K562 (cell line): ENCODE measurements around the gene SLC1A4. TPM values are rescaled to one million over a fixed set of nuclear protein-coding genes. Genes with fewer than 3 reads are reported as not detected.

Source experiments
- ATAC-seq: fragments of 200-7000 bp; cut with Tn5 transposase; 3 replicates; pipeline ENCODE4 v1.9.1; 2020; ENCODE audit warnings: moderate library complexity
- BruUV-seq: library from RNA; stranded (reverse); fragments of 400-500 nt; replicated peaks from 2 replicates; lab custom pipeline; 2021; lab: Mats Ljungman, UMichigan
- CTCF ChIA-PET: fragments of 300-600 bp; formaldehyde crosslinking; extraction: SDS; loops from one replicate; lab custom pipeline; 2021; ENCODE audit warnings: low intra/inter-chr PET ratio; lab: Yijun Ruan, JAX
- POLR2A ChIA-PET: fragments of 300-600, 350-650 bp; sonication (Branson Sonifier 250); formaldehyde crosslinking; extraction: SDS; loops from one replicate; lab custom pipeline; 2021; ENCODE audit warnings: antibody characterized with exemption, inconsistent platforms; lab: Yijun Ruan, JAX
- DNase-seq, 4 experiments: peaks; one replicate each; pipeline versions ENCODE4 v3.0.0 to v3.0.0-alpha.2; 2011 to 2018; ENCODE audit warnings: low spot score in 3 of 4, mixed read lengths in 3 of 4; ENCODE audit errors: extremely low read depth in 1 of 4
- FAIRE-seq: peaks from 2 replicates; lab custom pipeline; 2011; peaks lifted over from hg19 to GRCh38; lab: Jason Lieb, UNC
- H2AFZ ChIP-seq: 2 replicates; pipeline ENCODE4 v1.6.0; 2011; ENCODE audit warnings: low read depth, low read length, control low read depth, inconsistent platforms
- H3K27ac ChIP-seq: fragments of 200-600 bp; 3 replicates; pipeline ENCODE4 v1.8.0; 2011; ENCODE audit warnings: low read depth, mild to moderate bottlenecking, control low read depth, inconsistent platforms, low read length, moderate library complexity, mixed read lengths; ENCODE audit errors: extremely low read depth
- H3K27me3 ChIP-seq, 2 experiments: fragments of 300-600 bp in 1 of 2; 2 replicates in 1 of 2; 3 replicates in 1 of 2; pipeline versions ENCODE4 v1.6.0 to v1.8.0; 2011; ENCODE audit warnings: inconsistent platforms in 2 of 2, low read length in 2 of 2, mild to moderate bottlenecking in 1 of 2, mixed read lengths in 1 of 2, moderate library complexity in 1 of 2; ENCODE audit not compliant: control insufficient read depth in 2 of 2, insufficient read depth in 2 of 2
- H3K36me3 ChIP-seq: fragments of 300-600 bp; 3 replicates; pipeline ENCODE4 v1.8.0; 2011; ENCODE audit warnings: mild to moderate bottlenecking, low read length, inconsistent platforms; ENCODE audit not compliant: control insufficient read depth, insufficient read depth
- H3K4me1 ChIP-seq, 2 experiments: fragments of 200-600 bp in 1 of 2; replicated peaks in 1 of 2; 2 replicates in 1 of 2; 3 replicates in 1 of 2; pipeline versions ENCODE4 v1.5.1 to v1.8.0; 2011; ENCODE audit warnings: inconsistent platforms in 2 of 2, low read length in 2 of 2, mild to moderate bottlenecking in 1 of 2, mixed read lengths in 1 of 2, moderate library complexity in 1 of 2; ENCODE audit not compliant: control insufficient read depth in 2 of 2, insufficient read depth in 2 of 2
- H3K4me2 ChIP-seq: 2 replicates; pipeline ENCODE4 v1.6.1; 2011; ENCODE audit warnings: low read length, control low read depth, inconsistent platforms, mixed read lengths; ENCODE audit not compliant: insufficient read depth
- H3K4me3 ChIP-seq: fragments of 200-600 bp; sonication (generic), shearing (Covaris generic); 2 replicates; pipeline ENCODE4 v1.5.1; 2016; ENCODE audit warnings: control low read depth, inconsistent platforms
- H3K79me2 ChIP-seq: fragments of 200-600 bp; 3 replicates; pipeline ENCODE4 v1.8.0; 2011; ENCODE audit warnings: low read length, inconsistent platforms; ENCODE audit not compliant: control insufficient read depth, insufficient read depth
- H3K9ac ChIP-seq, 2 experiments: 2 replicates each; pipeline versions ENCODE4 v1.6.0 to v1.6.1; 2011; ENCODE audit warnings: low read depth in 2 of 2, low read length in 2 of 2, control low read depth in 1 of 2, inconsistent platforms in 1 of 2, mild to moderate bottlenecking in 1 of 2, mixed read lengths in 1 of 2; ENCODE audit not compliant: insufficient read depth in 1 of 2
- H3K9me1 ChIP-seq: one replicate; pipeline ENCODE4 v1.6.0; 2011; ENCODE audit warnings: inconsistent platforms, mild to moderate bottlenecking, low read length, moderate library complexity; ENCODE audit not compliant: control insufficient read depth, insufficient read depth
- H3K9me3 ChIP-seq: replicated peaks from 2 replicates; pipeline ENCODE4 v1.5.1; 2011; ENCODE audit warnings: low read depth, low read length, inconsistent platforms; ENCODE audit not compliant: control insufficient read depth, insufficient read depth
- H4K20me1 ChIP-seq: replicated peaks from 2 replicates; pipeline ENCODE4 v1.6.1; 2011; ENCODE audit warnings: low read length, inconsistent platforms, mixed read lengths; ENCODE audit not compliant: control insufficient read depth, insufficient read depth
- GABPA ChIP-seq: fragments of 200-800 bp; sonication (Bioruptor generic); conservative IDR thresholded peaks from 2 replicates; pipeline ENCODE4 v1.6.1; 2016; ENCODE audit warnings: low read depth, missing genetic modification characterization, missing compliant biosample characterization
- RCOR1 ChIP-seq, 2 experiments: IDR thresholded peaks; 2 replicates each; pipeline ENCODE4 v1.6.1; 2012; ENCODE audit warnings: low read depth in 2 of 2, low read length in 2 of 2, borderline replicate concordance in 1 of 2, improper control_type of control experiment in 1 of 2
- SPI1 ChIP-seq: IDR thresholded peaks from 2 replicates; pipeline ENCODE4 v1.6.1; 2011; ENCODE audit warnings: low read depth, low read length, control low read depth, borderline replicate concordance
- ZNF639 ChIP-seq, 2 experiments: fragments of 200-800 bp in 1 of 2; sonication (Bioruptor generic) in 1 of 2; sonication (generic) in 1 of 2; formaldehyde crosslinking in 1 of 2; IDR thresholded peaks in 1 of 2; conservative IDR thresholded peaks in 1 of 2; 2 replicates each; pipeline versions ENCODE4 v1.5.0 to v1.6.1; 2016 to 2020; ENCODE audit warnings: missing compliant biosample characterization in 1 of 2, missing genetic modification characterization in 1 of 2, missing genetic modification reagents in 1 of 2
- WGBS: fragments of 100-300 bp; shearing (Covaris generic); methylation state at CpG from one replicate; pipeline ENCODE4 v1.1.6; 2016; ENCODE audit warnings: low coverage, mixed read lengths; ENCODE audit not compliant: insufficient coverage; ENCODE audit errors: missing lambda C conversion rate; 5-methylcytosine and 5-hydroxymethylcytosine counted together
- in situ Hi-C: fragments of 300-500 bp; cut with MboI; formaldehyde crosslinking; loops from 4 replicates; pipeline ENCODE4 v1.15.0; 2018; ENCODE audit warnings: inconsistent platforms, mixed read lengths
- intact Hi-C: fragments of 100-400 bp; cut with micrococcal nuclease; formaldehyde crosslinking; loops from 2 replicates; pipeline ENCODE4 v1.14.2; 2022
- polyA plus RNA-seq, 8 experiments: library from polyadenylated mRNA; depleted of rRNA in 4 of 8; stranded (reverse) in 5 of 8; unstranded in 3 of 8; fragments of >200 nt; fragmentation: Nextera tagmentation in 2 of 8; fragmentation: Illumina TruSeq in 1 of 8; extraction: Ambion mirVana in 2 of 8; extraction: Trizol in 1 of 8; gene quantifications; 2 replicates each; pipeline versions ENCODE4 v1.2.1 to v1.2.3, GENCODE V29; 2011 to 2014; ENCODE audit warnings: inconsistent platforms in 1 of 8, missing spikeins in 1 of 8
- total RNA-seq, 7 experiments: library from RNA; depleted of rRNA in 6 of 7; stranded (reverse); fragments of >200 nt in 6 of 7; fragmentation: Illumina TruSeq in 2 of 7; extraction: Trizol in 2 of 7; gene quantifications; 2 replicates each; pipeline versions ENCODE4 v1.2.1 to v1.2.3, GENCODE V29; 2011 to 2021; ENCODE audit warnings: low replicate concordance in 1 of 7

Gene SLC1A4
- total and polyA plus RNA-seq, 9 of the 15 experiments (the other 6 are each of a cell fraction or from before 2014, with no cell fraction given), result 4.4 to 24.0 (median 10.9) TPM

GRCh38 chr2:65027616-65028244 is 38.5 kb downstream of the SLC1A4 start:
- no peak overlapping the region for H3K9ac ChIP-seq
- BruUV-seq, result no TSS peak

More at GRCh38 chr2:65027616-65028244, 38.5 kb downstream of the SLC1A4 start:
- Histone ChIP-seq H3K9me1 (peaks cover 2% of the 10 kb centered on the region), H3K9me3 (no peaks in the 10 kb centered on the region), H3K36me3 (no peaks in the 10 kb centered on the region; the same call in 2 of the 3 replicates), H3K4me1 (peaks cover 7 to 22% of the 10 kb centered on the region in 2 experiments; a peak in 4 of 5 replicates), H4K20me1 (no peaks in the 10 kb centered on the region), H3K4me2 (no peak overlapping the region), H2AFZ (no peak overlapping the region), H3K27ac (no peak overlapping the region), H3K4me3 (no peak overlapping the region), H3K79me2 (no peaks in the 10 kb centered on the region), H3K27me3 (no peaks in the 10 kb centered on the region)
- in situ Hi-C loops (no loop called here), intact Hi-C loops (no loop called here)
- FAIRE-seq (no peak), ATAC-seq (no peak), DNase-seq (no peak)
- ChIA-PET POLR2A (interaction anchor here (1.0 kb wide), 1 partner anchor 9 kb away, joined by 4 read pairs; no protein-coding TSS in a partner anchor), CTCF (interaction anchor here (0.6 kb wide), 1 partner anchor 11 kb away, joined by 3 read pairs; no protein-coding TSS in a partner anchor)
- TF ChIP-seq SPI1, result peak; percentile 64; the same call in 1 of the 2 replicates
- TF ChIP-seq ZNF639 (CRISPR knock-in tag; conservative IDR thresholded peaks at IDR 0.05 in 1 of 2, IDR thresholded peaks at IDR 0.05 in 1 of 2), result no peak
- no peak for TF ChIP-seq RCOR1 (IDR thresholded peaks at IDR 0.05; ENCODE audit: borderline replicate concordance in 1 of 2, low read depth in 2 of 2, low read length in 2 of 2)
- no peak for TF ChIP-seq GABPA
- WGBS, result 40% methylated on average over 8 of the region's 8 CpGs
